GM19351 (cell line): ENCODE results near the gene LRMDA.

Source experiments
- ATAC-seq: cut with Tn5 transposase; IDR thresholded peaks from one replicate; pipeline ENCODE4 v1.9.1; 2021; ENCODE audit warnings: mild to moderate bottlenecking, moderate library complexity; ENCODE audit not compliant: unreplicated experiment

LRMDA gene

DNA sequence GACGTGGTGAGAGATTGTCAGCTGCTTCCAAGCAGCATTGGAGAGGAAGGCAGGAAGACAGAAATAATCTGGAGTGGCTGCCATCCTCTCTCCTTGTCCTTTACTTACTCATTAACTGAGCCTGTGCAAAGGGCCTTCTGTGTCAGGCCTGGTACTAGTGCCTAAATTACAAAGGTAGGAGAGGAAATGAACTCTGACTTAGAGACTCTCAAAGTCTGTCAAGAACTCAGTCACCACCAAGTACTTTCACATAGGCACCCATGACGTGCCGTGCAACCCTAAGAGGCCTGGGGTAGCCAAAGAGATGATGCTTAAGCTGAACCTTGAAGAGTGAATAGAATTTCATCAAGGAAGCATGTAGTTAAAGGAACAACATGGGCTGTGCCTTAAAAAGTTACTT lies 866.9 kb downstream of the LRMDA start:
- no peak for ATAC-seq

DNA sequence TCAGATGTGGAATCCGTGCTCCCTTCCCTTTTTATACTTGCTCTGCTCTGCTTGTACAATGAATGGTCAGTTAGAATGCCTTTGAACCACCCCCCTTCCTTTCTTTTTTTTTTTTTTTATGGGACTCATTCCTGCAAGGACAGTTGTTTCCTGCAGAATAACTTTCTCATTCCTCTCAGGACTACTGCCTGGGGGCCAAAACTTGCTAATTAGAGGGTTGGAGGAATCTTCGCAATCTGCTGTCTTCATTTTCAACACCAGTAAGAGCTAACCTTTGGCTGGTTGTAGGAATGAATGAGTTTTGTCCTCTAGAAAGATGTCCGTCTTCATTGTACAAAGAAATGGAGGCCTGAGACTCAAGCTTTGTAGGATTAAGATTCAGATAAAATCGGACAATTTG lies 868.1 kb downstream of the LRMDA start:
- no peak for ATAC-seq

DNA sequence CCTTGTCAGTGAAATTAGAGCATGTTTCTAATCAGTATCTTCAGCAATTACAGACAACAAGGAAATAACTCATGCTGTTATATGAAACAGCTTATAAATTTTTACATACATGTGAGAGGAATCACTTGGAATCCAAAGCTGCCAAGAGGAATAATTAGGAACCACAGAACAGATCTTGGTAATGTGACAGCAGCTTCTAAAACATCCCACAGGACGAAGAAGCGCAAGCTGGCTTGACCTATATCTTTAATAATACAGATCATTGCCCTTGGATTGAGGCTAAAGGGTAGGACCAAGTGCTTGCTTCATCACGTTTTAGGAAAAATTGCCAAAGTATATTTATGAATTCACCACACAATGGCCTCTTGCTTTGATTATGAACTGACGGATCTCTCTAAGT lies 869.8 kb downstream of the LRMDA start:
- ATAC-seq = no peak

DNA sequence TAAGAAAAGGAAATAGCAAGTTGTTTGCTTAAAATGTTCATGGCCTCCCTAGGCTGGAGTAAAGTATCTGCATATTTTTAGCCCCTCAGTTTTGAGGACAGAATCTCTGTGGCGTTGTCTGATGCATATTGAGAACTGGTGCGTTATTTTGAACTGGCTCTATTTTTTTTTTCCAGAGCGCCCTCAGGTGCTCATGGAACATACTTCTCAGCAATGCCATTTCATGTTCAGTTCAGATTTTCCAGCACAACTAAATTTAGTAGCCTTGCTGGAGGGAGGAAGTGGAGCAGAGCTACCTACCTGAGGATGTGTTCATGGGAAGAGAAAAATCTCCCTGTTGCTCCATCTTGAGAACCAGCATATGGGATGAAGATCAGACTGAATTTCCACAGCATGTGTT lies 870.5 kb downstream of the LRMDA start:
- no peak for ATAC-seq

DNA sequence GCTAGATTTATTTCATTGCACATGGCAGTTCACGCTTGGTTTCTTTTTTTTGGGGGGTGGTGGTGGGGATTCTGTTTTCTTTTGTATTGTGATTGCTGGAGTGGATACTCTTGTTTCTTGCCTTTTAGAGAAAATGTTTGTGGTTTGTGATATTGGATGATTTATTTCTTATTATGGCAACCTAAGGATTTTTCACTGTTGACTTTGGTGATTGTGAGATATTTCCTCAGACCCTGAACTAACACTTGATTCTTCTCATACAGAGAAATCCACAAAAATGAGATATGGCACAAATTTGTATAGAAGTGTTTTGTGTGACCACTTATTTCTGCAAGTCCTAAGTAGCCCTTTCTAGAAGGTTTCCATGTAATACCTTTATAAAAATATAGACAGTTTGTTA lies 871.1 kb downstream of the LRMDA start:
- no peak for ATAC-seq

DNA sequence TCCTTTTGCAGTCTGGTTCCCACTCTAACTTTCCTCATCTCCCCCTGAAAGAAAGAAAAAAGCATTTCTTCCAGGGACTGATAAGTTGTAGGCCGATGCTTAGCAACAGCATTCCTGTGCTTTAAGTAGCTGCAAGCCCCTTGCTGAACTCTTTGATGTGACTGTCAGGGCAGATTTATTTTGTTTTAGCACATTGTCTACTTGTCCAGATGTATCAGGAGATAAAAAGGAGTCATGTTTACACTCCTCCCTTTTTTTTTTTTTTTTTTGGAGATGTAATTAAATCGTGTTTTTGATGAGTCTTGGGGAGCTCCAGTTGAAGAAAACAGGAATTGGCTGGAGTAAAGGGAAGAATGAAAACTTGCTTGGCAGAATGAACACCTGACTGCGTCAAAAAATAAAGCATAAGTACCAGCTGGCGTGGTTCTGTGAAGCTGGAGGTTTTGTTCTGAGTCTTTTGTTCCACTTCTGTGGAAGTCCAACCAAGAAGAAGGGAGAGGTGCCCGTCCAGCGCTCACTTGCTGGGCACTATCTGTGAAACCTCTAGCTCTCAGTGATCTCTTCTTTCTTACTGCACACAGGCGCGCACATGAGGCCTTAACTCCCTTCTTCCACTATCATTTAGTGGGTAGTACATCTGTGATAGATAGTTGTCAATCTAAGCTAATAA lies 871.7 kb downstream of the LRMDA start:
- ATAC-seq = no peak

DNA sequence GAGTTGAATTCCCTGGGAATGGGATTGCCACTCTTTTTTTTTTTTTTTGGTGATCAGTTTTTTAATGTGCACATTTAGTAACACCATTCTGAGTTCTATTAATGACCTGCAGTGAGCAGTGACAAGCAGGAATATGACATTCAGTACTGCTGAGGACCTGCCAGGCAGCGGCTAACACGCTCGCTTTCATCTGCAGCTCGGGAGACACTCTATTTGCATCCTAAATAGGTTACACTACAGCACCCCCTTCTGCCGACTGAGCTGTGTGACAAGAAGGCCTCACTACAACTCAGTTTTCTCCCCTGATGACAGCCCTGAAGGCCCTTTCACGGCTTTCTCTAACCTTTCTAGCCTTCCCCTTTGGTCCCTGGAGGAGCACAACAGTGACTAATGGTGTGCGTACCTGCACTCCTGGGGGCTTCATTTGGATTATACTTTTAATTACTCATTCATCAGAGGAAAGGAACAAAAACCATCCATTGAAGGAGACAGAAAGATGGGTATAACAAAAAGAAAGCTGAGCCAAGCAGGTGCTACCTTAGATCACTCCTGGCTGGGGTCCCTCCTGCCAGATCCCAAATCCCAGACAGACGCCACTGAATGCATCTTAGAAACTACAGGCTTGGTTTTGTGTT lies 872.4 kb downstream of the LRMDA start:
- ATAC-seq = peak; percentile 81

DNA sequence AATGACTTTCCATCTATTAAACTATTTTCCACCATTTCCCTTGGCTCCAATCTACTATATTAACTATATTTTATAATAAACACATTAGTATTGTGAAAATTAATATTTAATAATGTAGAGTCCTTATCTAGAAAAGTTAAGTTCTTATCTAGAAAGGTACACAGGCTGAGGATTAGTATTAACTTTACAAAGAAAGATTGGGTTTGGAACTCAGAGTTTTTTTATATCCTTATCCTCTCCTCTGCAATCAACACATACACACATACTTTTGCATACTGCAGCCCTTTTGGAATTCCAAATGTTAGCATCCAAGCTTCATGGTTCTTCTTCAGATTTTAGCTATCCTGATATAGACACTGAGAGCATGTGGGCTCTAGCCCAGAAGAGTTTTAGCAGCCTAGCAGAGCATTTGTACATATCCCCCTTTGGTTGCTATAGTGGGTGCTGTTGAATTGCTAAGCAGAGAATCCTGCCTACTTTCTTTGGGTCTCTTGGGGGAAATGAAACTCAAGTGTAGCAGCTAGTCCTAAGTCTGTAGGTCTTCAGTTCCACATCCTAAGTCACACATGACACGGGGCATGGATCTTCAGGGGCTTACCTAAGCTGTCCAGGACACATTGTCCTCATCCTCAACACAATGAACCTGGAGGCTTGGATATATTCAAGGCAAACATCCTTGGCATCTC lies 874.6 kb downstream of the LRMDA start:
- no peak for ATAC-seq

DNA sequence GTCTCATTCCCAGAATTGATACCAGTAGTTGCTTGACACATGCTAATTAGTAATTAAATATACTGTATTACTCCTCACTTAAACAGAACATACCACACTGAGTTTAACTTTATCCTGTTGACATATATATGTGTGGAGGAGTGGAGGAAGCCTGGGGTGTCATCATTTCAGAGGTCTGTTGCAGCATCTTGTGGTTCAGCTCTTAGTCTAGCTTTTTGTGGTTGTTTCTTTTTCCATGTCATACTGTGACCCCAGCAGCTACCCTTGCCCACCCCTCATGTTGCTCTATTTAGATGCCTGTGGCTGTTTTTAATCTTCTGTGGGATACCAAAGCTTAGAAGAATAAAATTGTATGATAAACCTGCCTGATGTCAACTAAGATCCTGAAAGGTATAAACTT lies 875.4 kb downstream of the LRMDA start:
- ATAC-seq = no peak

DNA sequence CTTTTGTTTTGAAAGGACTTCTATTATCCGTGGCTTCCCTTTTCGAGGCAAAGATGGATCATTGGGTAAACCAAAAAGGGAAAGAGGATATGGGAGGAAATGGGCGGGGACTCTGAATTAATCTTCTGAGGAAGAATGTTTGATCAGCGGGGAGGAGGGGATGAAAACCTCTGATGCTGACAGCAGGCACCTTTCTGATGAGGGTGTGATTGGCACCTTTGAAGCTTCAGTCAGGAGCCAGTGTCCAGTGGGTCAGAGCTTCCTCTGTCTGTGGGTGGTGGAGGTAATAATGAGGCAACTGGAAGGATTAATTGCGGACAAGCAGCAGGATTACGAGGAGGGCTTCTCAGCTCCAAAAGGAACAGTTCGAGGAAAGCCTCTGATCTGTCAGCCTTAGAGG lies 877.6 kb downstream of the LRMDA start:
- no peak for ATAC-seq

DNA sequence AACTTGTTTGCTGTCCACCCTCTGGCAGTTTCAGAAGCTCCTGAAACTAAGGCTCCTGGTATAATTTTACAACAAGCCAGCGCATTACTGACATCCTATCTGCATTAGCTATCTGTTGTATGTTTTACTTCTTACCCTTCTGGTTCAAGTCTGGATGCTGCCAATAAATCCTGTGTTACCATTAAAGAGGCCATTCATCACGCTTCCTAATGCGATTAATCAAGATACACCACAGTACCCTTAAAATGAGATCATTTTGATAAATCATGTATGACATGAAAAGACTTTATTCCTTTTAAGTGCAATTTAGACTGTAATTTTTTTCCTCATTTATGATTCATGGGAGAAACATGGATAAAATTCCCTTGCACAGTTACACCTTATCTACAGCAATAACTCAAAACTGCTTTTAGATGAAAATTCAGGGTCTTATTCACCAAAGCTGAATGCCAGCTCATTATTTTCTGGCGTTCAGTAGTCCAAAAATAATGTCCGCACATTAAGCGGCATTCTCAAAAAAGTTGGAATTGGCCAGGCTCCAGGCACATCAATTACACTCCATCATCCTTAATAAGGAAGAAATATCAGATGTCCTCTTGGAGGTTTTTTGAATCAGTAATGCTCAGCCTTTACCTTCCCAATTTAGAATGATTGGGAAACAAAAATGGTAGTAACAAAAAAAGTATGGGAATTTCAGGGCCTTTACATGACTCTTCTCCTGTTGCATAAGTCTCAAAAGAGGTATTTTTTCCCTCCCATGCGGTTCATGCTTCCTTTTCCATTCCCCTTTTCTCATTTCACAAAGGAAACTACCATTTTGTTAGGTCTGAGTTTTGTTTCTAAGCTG lies 878.5 kb downstream of the LRMDA start:
- no peak for ATAC-seq

DNA sequence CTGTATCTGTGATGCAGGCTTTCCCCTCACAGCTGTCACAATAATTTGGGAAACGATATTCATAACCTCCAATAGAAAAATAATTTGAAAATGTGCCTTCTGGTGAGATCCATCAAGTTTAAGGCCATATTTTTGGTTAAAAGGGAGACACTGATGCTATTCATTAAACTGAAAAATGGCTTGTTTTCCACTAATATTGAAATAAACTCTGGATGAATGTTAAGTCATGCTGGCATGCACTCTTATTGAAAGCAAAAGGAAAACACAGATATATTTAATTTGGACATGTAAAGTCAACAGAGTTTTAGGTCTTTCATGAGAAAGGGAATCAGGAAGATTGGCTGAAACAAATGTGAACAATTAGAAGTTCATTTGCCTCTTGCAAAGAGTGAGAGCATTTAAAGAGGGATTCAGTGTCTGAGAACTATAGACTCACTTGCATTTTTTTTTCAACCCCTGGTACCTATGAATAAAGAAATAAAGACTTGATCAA lies 879.2 kb downstream of the LRMDA start:
- ATAC-seq = no peak

DNA sequence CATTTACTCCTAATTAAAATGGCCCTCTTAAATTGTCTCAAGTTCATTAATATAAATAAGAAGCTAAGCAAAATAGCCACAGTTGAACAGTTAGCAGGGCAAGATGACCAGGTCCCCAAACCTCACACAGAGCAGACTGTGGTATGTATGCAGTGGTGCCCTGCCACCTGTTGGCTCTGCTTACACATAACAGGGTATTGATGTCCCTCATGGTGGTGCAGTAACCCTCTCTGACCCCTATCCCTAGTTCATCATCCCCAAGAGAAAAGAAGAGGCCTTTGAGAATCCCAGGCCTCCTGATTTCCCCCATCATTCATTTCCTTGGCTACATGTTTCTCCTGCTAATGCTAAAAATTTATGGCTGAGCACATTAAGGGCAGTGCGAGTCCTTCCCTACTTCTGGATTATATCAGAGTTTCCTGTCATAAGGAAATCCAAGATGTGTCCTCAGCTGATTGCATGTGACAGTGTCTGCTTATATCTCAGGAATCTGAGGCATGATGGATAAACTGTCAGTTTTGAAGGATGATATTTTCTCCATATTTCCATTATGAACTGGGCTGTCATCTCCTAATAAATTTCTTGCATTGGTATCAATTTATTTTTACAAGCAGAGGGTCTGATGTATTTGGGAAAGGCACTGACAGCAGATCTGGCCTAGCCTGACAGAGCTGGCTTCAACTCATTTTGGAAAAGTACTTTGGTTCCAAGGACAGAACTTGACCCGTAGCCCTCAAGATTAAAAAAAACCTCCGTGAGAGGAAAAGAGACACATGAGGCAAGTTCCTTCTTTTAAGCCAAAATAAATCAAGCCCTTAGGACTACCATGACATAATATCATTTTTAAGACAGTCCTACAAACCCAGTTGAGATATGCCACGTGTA lies 880.6 kb downstream of the LRMDA start:
- ATAC-seq = peak; percentile 85

DNA sequence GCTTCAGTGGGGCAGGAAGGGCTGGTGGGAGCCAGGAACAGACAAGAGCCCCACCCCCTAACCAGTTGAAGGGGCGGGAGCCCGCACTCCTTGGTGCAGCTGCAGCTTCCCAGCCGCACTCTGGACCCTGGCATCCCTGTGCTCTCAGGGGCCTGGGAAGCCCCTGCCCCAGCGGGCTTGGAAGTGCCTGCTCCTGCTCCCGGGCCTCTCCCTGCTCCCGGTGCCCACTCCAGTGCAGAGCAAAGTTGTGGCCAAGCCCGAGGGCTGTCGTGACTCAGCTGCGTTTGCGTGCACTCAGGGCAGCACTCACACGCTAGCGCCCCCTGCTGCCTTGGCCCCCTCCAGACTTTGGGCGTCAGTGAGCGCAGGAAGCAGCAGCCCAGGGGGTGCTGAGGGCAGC lies 883.8 kb downstream of the LRMDA start:
- ATAC-seq = no peak

DNA sequence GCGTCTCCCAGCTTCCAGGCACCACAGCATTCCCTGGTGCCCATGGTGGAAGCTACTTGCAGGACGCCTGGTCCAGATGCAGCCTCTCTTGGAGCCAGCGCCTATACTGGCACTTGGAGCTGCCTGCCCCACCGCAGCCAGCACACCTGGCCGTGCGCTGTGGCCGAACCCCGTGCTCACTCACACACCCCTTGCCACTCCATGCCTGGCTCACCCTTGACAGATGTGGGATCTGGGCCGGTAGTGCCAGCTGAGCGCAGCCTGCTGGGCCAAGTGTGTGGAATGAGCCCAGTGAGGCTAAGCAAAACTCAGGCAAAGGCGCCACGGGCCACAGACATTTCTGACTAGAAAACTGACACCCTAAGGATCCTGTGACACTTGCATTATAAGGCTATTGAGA lies 884.8 kb downstream of the LRMDA start:
- no peak for ATAC-seq

DNA sequence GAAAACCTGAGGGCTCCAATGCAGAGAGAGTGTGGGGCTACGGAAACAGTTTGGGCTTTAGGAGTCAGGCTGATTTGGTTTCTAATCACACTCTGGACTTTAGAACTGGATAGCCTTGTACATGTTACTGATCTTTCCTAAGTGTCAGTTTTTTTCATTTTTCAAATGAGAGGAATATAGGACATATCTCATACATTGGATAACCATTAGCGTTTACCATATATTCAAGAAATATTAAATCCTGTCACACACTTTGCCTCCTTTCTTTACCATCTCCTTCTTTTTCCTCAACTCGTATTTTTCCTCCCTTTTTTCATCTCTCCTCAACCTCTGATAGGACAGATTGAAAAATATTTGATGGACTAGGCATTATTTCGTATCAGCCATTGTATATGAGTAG lies 885.7 kb downstream of the LRMDA start:
- no peak for ATAC-seq

DNA sequence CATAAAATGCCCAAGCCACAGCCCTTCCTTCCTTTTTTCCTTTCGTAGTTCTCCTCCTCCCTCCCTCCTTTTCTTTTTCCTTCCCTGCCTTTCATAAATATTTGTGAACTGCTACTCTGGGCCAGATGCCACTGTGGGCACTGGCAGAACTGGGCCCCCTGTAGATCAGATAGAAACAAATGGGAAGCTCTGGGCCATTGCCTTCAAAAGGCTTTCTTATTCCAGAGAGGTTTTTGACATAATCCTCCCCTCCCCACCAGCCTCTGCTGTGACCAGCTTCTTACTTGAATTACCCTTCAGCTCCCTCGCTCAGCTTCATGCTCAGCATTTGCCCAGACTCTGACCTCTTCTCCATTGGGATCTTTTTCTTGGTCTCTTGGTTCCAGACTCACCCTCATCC lies 886.8 kb downstream of the LRMDA start:
- ATAC-seq = no peak

DNA sequence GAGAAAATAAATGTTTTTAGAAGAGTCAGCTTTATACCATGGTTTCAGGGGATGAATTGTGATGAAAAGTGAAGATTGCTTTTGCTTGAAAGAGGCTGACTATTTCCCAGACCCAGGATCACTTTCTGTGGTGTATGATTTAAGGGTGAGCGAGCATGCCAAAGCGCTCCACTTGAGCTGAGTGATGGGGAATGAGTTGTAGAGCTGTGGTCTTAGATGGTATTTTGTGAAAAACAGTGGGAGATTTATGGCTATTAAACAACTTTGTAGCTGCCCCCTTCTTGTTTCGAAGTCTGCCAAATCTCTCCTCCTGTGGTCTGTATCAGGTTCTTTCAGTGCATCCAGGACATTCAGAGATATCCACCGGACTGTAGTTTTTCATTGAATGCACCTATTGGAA lies 888.2 kb downstream of the LRMDA start:
- no peak for ATAC-seq

DNA sequence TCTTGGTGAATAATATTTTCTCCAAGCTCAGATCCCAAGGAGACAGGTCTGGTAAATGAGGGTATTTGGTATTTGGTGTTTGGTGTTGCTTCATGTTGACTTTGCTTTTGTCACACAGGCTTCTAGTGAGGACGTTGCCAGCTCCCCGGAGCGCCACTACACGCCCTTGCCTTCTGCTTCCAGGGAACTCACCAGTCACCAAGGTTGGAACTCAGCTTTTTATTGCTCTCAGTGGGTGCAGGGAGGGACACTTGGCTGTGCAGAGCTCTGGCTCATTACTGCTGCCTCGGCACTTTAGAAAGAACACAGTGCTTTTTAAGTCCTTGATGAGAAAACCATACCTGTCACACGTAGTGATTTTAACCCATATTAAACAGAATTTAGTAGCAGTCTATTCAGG lies 892.9 kb downstream of the LRMDA start:
- no peak for ATAC-seq

DNA sequence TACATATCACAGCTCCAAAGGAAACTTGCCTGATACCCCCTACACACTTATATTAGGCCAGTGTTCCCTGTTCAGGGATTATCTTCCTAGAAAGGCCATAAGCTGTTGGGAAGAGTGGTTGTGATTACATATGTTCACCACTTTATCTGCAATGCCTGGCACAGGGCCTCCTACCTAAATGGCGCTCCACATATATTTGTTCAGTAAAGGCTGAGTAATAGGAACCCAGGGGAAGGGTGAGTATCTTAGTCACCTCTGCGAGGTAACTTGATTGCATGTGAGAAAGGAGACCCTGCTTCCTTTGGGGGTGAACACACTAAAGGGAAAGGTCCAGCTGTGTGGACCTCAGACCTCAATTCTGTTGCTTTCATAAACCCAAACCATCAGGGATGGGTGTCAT lies 896.0 kb downstream of the LRMDA start:
- ATAC-seq = no peak
